Memory B cell (primary cell): Measurements from ENCODE around the gene LHFPL3.
"Not testable (repeated sequence)": the region's sequence is repeated elsewhere in the genome, so short reads cannot be mapped to it uniquely, and the experiment has no call there.

Source experiments
- ATAC-seq: fragments of 150-1000 bp; cut with Tn5 transposase; 2 replicates; pipeline ENCODE4 v1.10.0; 2021; ENCODE audit warnings: low read depth, mild to moderate bottlenecking, moderate library complexity
- DNase-seq, 2 donors: peaks; one replicate each; pipeline ENCODE4 v3.0.0; 2022; ENCODE audit warnings: low spot score in 2 of 2
- H3K27ac Mint-ChIP-seq: one replicate; pipeline ENCODE4 v1.8.0; 2022; ENCODE audit warnings: mild to moderate bottlenecking, moderate library complexity, mixed read lengths
- H3K27me3 Mint-ChIP-seq: one replicate; pipeline ENCODE4 v1.8.0; 2022; ENCODE audit warnings: mixed read lengths
- H3K36me3 Mint-ChIP-seq: one replicate; pipeline ENCODE4 v1.8.0; 2022; ENCODE audit warnings: mild to moderate bottlenecking, mixed read lengths
- H3K4me1 Mint-ChIP-seq: one replicate; pipeline ENCODE4 v1.8.0; 2022; ENCODE audit warnings: mixed read lengths
- H3K4me3 Mint-ChIP-seq: one replicate; pipeline ENCODE4 v1.8.0; 2022; ENCODE audit warnings: mild to moderate bottlenecking, moderate library complexity, mixed read lengths
- H3K9me3 Mint-ChIP-seq: one replicate; pipeline ENCODE4 v1.8.0; 2022; ENCODE audit warnings: mixed read lengths

Gene LHFPL3

DNA sequence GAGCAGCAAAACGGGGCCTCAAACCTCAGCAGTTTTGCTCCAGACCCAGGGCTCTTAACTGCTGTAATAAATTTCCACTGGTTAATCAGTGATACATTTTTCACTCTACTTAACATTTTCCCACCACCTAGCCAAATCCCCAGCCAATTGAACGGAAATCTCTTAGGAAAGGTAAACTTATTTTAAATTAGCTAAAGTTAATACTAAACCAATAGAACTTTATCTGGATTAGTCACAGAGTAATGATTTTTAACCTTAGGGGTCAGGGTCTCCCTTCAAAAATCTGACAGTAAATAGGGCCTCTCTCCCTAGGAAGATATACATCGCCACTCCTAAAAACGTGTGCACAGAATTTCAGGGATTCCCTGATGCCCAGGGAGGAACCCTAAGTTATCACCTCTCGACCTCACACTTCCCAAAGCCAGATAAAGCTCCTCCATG is 598.2 kb downstream of the LHFPL3 start:
- no peak overlapping the region for H3K4me3 Mint-ChIP-seq
- H3K4me1 Mint-ChIP-seq, result peaks cover 9% of the 10 kb centered on the region
- DNase-seq (no peak), ATAC-seq (no peak)
- H3K27me3 Mint-ChIP-seq, result no peaks in the 10 kb centered on the region
- no peaks in the 10 kb centered on the region for H3K9me3 Mint-ChIP-seq
- H3K36me3 Mint-ChIP-seq, result no peaks in the 10 kb centered on the region
- peak overlapping the region; percentile 63 for H3K27ac Mint-ChIP-seq

DNA sequence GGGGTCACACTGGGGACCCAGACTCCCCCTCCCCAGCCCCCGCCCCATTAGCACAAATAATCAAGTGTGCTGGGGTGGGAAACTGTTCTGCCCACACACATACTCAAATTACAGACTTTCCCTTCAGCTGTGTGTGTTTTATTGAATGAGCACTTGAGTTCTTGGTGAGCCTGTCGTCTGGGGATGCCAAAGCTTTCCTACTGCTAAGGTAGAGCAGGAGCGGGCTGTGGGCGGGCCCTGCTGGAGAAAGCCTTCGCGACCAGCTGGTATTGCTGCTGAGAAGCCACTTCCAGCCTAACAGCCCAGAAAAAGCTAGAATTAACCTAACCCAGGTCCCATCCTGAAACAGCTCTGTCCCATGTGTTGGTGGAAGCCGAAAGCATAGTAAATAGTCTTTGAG is 598.7 kb downstream of the LHFPL3 start:
- Mint-ChIP-seq H3K4me1 (peaks cover 12% of the 10 kb centered on the region), H3K27ac (peak overlapping the region; percentile 63), H3K27me3 (no peaks in the 10 kb centered on the region), H3K4me3 (no peak overlapping the region), H3K36me3 (no peaks in the 10 kb centered on the region), H3K9me3 (no peaks in the 10 kb centered on the region)
- DNase-seq, result no peak
- no peak for ATAC-seq

DNA sequence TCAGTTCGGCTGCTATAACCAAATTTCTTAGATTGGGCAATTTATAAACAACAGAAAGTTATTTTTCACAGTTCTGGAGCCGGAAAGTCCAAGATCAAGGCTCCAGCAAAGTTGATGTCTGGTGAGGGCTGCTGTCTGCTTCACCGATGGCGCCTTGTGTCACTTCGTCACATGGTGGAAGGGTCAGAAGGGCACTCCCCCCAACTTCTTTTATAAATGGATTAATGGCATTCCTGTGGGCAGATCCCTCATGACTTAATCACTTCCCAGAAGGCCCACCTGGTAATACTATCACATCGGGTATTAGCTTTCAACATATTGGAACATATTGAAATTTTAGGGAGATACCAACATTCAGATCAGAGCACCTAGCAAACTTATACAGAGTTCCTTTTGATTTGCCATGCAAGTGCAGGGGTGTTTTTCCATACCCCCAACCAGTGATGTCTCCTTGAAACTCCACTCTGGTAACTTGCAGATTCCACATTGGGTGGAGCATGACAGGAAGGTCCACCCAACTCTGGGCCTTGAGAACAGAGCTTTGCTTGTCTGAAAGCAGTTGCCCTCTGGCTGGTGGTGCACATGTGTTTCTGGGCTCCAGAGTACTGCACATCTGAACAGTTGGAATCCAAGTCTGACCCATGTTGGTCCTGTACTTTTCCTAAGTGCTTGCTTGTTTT is 600.5 kb downstream of the LHFPL3 start:
- peaks cover 27% of the 10 kb centered on the region for H3K4me1 Mint-ChIP-seq
- H3K36me3 Mint-ChIP-seq, result no peaks in the 10 kb centered on the region
- H3K4me3 Mint-ChIP-seq, result no peak overlapping the region
- no peaks in the 10 kb centered on the region for H3K9me3 Mint-ChIP-seq
- no peak overlapping the region for H3K27ac Mint-ChIP-seq
- DNase-seq (no peak), ATAC-seq (no peak)
- H3K27me3 Mint-ChIP-seq, result no peaks in the 10 kb centered on the region

DNA sequence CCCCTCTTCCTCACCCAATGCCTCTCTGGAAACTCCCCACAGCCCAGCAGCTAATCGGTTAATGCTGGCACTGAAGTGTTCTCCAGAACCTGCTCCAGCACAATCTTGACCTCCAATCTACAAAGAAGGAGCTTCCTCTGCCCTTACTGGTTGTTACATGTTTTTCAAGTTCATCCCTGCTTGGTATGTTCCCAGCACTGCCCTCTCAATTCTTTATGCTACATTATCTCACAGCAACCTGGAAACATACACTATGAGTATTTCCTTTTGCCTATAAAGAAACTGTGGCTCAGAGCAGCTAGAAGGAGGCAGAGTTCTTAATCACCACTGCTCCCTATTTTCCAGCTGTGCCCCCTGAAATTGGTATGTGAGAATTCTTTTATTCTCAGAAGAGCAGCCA is 601.5 kb downstream of the LHFPL3 start:
- ATAC-seq (no peak), DNase-seq (no peak)
- Mint-ChIP-seq H3K9me3 (no peaks in the 10 kb centered on the region), H3K4me3 (no peak overlapping the region), H3K27ac (no peak overlapping the region), H3K4me1 (peaks cover 32% of the 10 kb centered on the region), H3K36me3 (no peaks in the 10 kb centered on the region), H3K27me3 (no peaks in the 10 kb centered on the region)

DNA sequence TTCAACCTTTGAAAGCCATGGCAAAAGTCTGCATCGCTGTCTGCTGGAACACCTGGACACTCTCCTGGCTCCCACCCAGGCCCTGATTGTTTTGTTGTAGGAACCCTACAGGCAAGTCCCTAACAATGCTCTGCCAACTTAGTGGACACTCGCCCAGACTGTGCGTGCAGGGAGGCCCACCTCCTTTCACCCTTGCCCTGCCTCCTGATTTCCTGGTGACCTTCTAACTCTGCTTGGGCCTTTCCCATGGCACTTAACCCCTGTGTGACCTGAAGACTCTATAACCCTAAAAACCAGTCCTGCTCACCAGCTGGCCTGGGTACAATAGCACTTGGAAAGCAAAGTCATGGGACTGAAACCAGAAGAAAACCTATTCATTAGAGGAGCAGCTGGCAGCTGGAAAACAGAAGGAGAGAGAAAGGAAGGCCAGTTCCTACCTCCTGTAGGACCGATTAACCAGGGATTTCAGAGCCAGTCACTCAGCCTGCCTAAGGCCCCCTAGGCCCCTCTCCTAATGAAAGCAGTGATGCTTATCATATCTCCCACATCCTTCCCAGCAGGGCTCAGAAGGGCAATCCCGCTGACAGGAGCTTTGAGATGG is 602.9 kb downstream of the LHFPL3 start:
- Mint-ChIP-seq H3K27ac (peak overlapping the region; percentile 21), H3K36me3 (no peaks in the 10 kb centered on the region), H3K9me3 (no peaks in the 10 kb centered on the region), H3K4me3 (no peak overlapping the region), H3K27me3 (no peaks in the 10 kb centered on the region), H3K4me1 (peaks cover 36% of the 10 kb centered on the region)
- DNase-seq (no peak), ATAC-seq (no peak)

DNA sequence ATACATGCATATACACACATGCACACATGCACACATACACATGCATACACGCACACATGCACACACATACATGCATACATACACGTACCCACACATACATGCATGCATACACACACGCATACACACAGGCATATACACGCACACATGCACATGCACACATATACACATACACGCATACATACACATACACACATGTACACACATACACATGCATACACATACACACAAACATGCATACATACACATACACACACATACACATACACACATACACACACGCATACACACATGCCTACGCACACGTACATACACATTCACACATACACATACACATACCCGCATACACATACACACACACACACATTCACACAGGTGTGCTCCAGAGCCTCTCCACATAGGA is 604.6 kb downstream of the LHFPL3 start:
- peak overlapping the region; percentile 80 for H3K27ac Mint-ChIP-seq
- H3K4me3 Mint-ChIP-seq, result peak overlapping the region; percentile 43
- peaks cover 37% of the 10 kb centered on the region for H3K4me1 Mint-ChIP-seq
- peak; percentile 11 for ATAC-seq
- DNase-seq, result no peak
- H3K27me3 Mint-ChIP-seq, result no peaks in the 10 kb centered on the region
- no peaks in the 10 kb centered on the region for H3K9me3 Mint-ChIP-seq
- no peaks in the 10 kb centered on the region for H3K36me3 Mint-ChIP-seq

DNA sequence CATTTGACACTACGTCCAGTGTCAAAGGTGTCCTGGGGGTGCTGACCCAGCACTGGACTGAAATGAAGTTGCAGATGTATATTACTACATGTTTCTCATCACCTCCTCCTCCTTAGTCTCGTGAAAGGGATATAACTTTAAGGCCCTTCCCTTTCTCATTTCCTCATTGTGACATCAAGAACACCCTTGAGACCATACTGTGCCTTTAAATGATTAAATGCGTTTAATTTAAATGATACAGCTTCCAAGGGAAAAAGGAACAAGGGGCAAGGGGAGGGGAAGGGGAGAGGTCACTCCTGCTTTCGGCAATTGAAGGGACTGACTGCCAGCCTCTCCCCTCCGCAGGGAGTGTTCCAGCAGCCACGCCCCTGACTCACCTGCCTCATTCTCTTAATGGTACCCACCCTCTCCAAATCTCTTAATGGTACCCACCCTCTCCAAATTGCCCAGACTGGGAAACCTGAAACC is 605.2 kb downstream of the LHFPL3 start:
- Mint-ChIP-seq H3K4me1 (peaks cover 38% of the 10 kb centered on the region), H3K36me3 (no peaks in the 10 kb centered on the region), H3K9me3 (no peaks in the 10 kb centered on the region), H3K27me3 (no peaks in the 10 kb centered on the region), H3K27ac (peak overlapping the region; percentile 80), H3K4me3 (peak overlapping the region; percentile 43)
- DNase-seq, result peak in 1 of 2 donors; percentile 23
- peak; percentile 92 for ATAC-seq

DNA sequence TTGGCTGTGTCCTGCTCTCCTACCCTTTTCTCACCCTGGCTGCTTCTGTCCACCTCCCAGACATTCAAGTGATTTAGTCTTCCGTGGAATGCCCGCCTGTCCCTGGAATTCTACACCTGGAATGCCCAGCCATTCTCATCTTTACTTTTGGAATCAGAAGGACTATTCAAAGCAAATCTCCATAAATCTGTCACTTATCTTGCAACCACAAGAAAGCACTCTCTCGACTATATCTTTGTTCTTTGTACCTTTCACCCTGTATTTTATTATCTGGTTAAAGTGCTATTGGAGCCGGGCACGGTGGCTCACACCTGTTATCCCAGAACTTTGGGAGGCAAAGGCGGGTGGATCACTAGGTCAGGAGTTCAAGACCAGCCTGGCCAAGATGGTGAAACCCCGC is 606.3 kb downstream of the LHFPL3 start:
- Mint-ChIP-seq H3K9me3 (no peaks in the 10 kb centered on the region), H3K4me3 (peak overlapping the region; percentile 2), H3K36me3 (no peaks in the 10 kb centered on the region), H3K4me1 (peaks cover 40% of the 10 kb centered on the region), H3K27ac (peak overlapping the region; percentile 80), H3K27me3 (no peaks in the 10 kb centered on the region)
- DNase-seq, result no peak
- ATAC-seq, result no peak

DNA sequence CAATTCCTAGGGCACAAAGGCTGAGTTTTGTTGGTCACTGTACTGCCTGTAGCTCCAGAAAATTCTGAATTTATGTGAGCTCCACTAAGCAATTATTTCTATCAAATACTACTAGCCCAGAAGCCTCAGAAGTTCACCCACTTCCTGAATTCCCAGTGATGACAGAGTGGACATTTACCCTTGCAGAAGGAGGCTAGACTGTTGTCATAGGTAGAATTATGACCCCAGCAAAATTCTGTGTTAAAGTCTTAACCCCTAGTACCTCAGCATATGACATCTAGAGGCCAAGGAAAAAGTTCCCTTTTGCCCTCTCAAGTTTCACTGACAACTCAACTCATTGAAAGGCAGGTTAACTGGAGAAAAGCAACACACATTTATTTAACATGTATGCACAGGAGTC is 606.9 kb downstream of the LHFPL3 start:
- Mint-ChIP-seq H3K27me3 (no peaks in the 10 kb centered on the region), H3K36me3 (no peaks in the 10 kb centered on the region), H3K27ac (peak overlapping the region; percentile 47), H3K4me3 (no peak overlapping the region), H3K9me3 (no peaks in the 10 kb centered on the region), H3K4me1 (peaks cover 37% of the 10 kb centered on the region)
- DNase-seq, result no peak
- ATAC-seq, result no peak

DNA sequence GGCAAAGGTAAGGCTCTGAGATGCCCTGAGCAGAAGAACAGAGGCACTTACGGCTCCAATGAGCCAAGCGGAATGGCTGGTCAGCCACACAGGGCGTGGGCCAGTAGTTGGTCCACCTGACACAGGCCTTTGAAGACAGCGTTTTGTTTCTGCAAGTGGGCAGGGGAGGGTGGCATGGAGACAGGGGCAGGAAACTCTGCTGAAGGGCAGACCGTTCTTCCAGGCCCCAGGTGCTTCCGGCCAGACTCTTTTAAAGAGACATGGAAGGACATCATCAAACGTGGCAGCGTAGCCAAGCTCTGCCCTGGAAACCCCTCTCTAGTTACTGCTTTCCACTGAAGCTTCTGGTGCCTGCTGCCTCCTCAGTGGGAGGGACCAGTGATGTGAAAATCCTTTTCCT is 608.1 kb downstream of the LHFPL3 start:
- H3K4me3 Mint-ChIP-seq, result no peak overlapping the region
- H3K4me1 Mint-ChIP-seq, result peaks cover 41% of the 10 kb centered on the region
- ATAC-seq (no peak), DNase-seq (no peak)
- H3K27me3 Mint-ChIP-seq, result no peaks in the 10 kb centered on the region
- H3K9me3 Mint-ChIP-seq, result no peaks in the 10 kb centered on the region
- H3K36me3 Mint-ChIP-seq, result peaks cover 1% of the 10 kb centered on the region
- peak overlapping the region; percentile 6 for H3K27ac Mint-ChIP-seq

DNA sequence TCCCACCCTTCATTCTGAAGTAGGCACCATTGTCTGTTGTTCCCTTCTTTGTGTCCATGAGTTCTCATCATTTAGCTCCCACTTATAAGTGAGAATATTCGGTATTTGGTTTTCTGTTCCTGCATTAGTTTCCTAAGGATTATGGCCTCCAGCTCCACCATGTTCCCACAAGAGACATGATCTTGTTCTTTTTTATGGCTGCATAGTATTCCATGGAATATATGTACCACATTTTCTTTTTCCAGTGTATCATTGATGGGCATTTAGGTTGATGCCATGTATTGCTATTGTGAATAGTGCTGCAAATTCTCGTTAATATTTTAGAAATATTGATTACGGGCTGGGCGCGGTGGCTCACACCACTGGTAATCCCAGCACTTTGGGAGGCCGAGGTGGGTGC is 609.1 kb downstream of the LHFPL3 start:
- not testable (repeated sequence) for H3K4me3 Mint-ChIP-seq, H3K27me3 Mint-ChIP-seq, DNase-seq, H3K9me3 Mint-ChIP-seq, ATAC-seq, H3K36me3 Mint-ChIP-seq, H3K27ac Mint-ChIP-seq
- H3K4me1 Mint-ChIP-seq, result peaks cover 36% of the 10 kb centered on the region

DNA sequence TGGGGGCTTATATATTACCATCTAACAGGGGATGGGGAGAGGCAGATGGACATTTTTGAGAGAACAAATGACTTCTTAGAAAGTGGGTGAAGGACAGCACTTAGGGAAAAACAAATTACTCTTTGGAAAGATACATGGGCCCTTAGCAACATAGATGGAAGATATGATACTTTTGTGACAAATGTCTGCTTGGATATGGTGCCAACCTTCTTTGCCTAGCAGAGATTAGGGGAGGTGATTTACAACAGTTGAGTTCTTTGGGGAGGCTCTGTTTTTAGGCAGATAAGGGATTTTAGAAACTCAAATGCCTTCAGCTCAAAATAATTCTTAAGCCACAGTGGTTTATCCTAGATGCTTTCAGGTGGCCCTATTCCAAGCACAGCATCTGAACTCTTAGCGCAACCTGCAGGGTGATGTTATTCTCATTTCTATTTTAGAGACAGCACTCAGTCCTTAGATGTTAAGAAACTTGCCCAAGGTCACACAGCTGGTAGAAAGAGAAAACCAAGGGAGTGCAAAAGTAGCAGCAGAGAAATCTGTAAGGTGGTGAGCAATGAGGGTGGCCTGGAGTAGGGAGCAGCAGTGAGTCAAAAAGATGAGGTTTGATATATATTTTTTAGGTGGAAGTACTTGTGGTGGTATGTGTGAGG is 610.5 kb downstream of the LHFPL3 start:
- ATAC-seq, result no peak
- peaks cover 1% of the 10 kb centered on the region for H3K9me3 Mint-ChIP-seq
- peak overlapping the region; percentile 4 for H3K27ac Mint-ChIP-seq
- no peaks in the 10 kb centered on the region for H3K27me3 Mint-ChIP-seq
- peaks cover 3% of the 10 kb centered on the region for H3K36me3 Mint-ChIP-seq
- no peak for DNase-seq
- H3K4me1 Mint-ChIP-seq, result peaks cover 32% of the 10 kb centered on the region
- H3K4me3 Mint-ChIP-seq, result no peak overlapping the region

DNA sequence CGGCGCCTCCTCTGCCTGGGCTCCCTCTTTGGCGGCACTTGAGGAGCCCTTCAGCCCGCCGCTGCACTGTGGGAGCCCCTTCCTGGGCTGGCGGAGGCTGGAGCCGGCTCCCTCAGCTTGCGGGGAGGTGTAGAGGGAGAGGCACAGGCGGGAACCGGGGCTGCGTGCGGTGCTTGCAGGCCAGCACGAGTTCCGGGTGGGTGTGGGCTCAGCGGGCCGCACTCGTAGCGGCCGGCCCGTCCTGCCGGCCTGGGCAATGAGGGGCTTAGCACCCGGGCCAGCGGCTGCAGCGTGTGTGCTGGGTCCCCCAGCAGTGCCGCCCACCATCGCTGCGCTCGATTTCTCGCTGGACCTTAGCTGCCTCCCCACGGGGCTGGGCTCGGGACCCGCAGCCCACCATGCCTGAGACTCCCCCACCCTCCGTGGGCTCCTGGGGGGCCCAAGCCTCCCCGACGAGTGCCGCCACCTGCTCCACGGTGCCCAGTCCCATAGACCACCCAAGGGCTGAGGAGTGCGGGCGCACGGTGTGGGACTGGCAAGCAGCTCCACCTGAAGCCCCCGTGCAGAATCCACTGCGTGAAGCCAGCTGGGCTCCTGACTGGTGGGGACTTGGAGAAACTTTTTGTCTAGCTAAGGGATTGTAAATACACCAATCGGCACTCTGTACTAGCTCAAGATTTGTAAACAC is 611.8 kb downstream of the LHFPL3 start:
- no peak for ATAC-seq
- Mint-ChIP-seq H3K4me1 (peaks cover 37% of the 10 kb centered on the region), H3K9me3 (peaks cover 1% of the 10 kb centered on the region), H3K36me3 (peaks cover 3% of the 10 kb centered on the region), H3K27ac (peak overlapping the region; percentile 100), H3K4me3 (peak overlapping the region; percentile 95), H3K27me3 (no peaks in the 10 kb centered on the region)
- DNase-seq, result no peak
